IMR-90 (cell line): ENCODE data around the gene CTRL. TPM values are rescaled to one million over a fixed set of nuclear protein-coding genes. Genes with fewer than 3 reads are reported as not detected.
A peak's percentile ranks its signal among the peaks of the same experiment; 100 is the strongest.

Experiments used
- ATAC-seq: fragments of 200-7000 bp; cut with Tn5 transposase; 2 replicates; pipeline ENCODE4 v1.9.1; 2020; ENCODE audit warnings: low read depth, mild to moderate bottlenecking, moderate library complexity
- BruUV-seq: library from RNA; stranded (reverse); fragments of 400-500 nt; replicated peaks from 2 replicates; lab custom pipeline; 2021; lab: Mats Ljungman, UMichigan
- CTCF ChIA-PET: fragments of 300-600 bp; formaldehyde crosslinking; extraction: SDS; loops from one replicate; lab custom pipeline; 2021; ENCODE audit warnings: antibody characterized with exemption; lab: Yijun Ruan, JAX
- POLR2A ChIA-PET: fragments of 300-600 bp; sonication (Branson Sonifier 250); formaldehyde crosslinking; loops from one replicate; lab custom pipeline; 2022; ENCODE audit warnings: antibody characterized with exemption; ENCODE audit not compliant: unreplicated experiment; lab: Charles Lee
- DNase-seq: peaks from one replicate; pipeline ENCODE4 v3.0.0; 2013
- H2AFZ ChIP-seq: replicated peaks from 2 replicates; pipeline ENCODE3; 2013; ENCODE audit warnings: low read length, mild to moderate bottlenecking; ENCODE audit not compliant: poor library complexity
- H2AK5ac ChIP-seq: 2 replicates; pipeline ENCODE4 v1.6.1; 2013; ENCODE audit warnings: low read depth, low read length, inconsistent platforms
- H2AK9ac ChIP-seq: replicated peaks from 2 replicates; pipeline ENCODE3; 2013; ENCODE audit warnings: mild to moderate bottlenecking, low read depth, low read length, moderate library complexity; ENCODE audit not compliant: poor library complexity
- H2BK120ac ChIP-seq: 2 replicates; pipeline ENCODE4 v1.6.1; 2013; ENCODE audit warnings: low read depth, low read length, inconsistent platforms
- H2BK15ac ChIP-seq: 3 replicates; pipeline ENCODE4 v1.6.1; 2013; ENCODE audit warnings: low read depth, low read length, inconsistent platforms
- H2BK20ac ChIP-seq: 2 replicates; pipeline ENCODE4 v1.6.1; 2013; ENCODE audit warnings: low read depth, mild to moderate bottlenecking, inconsistent platforms, low read length, moderate library complexity
- H2BK5ac ChIP-seq: 2 replicates; pipeline ENCODE4 v1.6.1; 2013; ENCODE audit warnings: mild to moderate bottlenecking, low read depth, low read length, inconsistent platforms; ENCODE audit not compliant: poor library complexity, severe bottlenecking
- H3K14ac ChIP-seq: replicated peaks from 2 replicates; pipeline ENCODE4 v1.6.1; 2013; ENCODE audit warnings: low read depth, low read length, inconsistent platforms
- H3K18ac ChIP-seq: 2 replicates; pipeline ENCODE4 v1.6.1; 2013; ENCODE audit warnings: low read depth, low read length, control low read depth
- H3K23ac ChIP-seq: 2 replicates; pipeline ENCODE4 v1.6.1; 2013; ENCODE audit warnings: low read depth, low read length, inconsistent platforms
- H3K27ac ChIP-seq: 2 replicates; pipeline ENCODE4 v1.5.1; 2013; ENCODE audit warnings: mild to moderate bottlenecking, control low read depth, low read length; ENCODE audit not compliant: insufficient read depth
- H3K27me3 ChIP-seq: 2 replicates; pipeline ENCODE4 v1.6.1; 2013; ENCODE audit warnings: low read length; ENCODE audit not compliant: control insufficient read depth, insufficient read depth
- H3K36me3 ChIP-seq: 2 replicates; pipeline ENCODE4 v1.6.1; 2013; ENCODE audit warnings: low read length, mixed read lengths; ENCODE audit not compliant: control insufficient read depth, insufficient read depth
- H3K4ac ChIP-seq: 2 replicates; pipeline ENCODE4 v1.6.1; 2013; ENCODE audit warnings: low read depth, low read length, inconsistent platforms
- H3K4me1 ChIP-seq: 2 replicates; pipeline ENCODE4 v1.6.1; 2013; ENCODE audit warnings: low read length, mixed read lengths; ENCODE audit not compliant: control insufficient read depth, insufficient read depth
- H3K4me2 ChIP-seq: 2 replicates; pipeline ENCODE4 v1.6.1; 2013; ENCODE audit warnings: low read depth, mild to moderate bottlenecking, control low read depth, low read length, moderate library complexity
- H3K4me3 ChIP-seq: 2 replicates; pipeline ENCODE4 v1.5.1; 2013; ENCODE audit warnings: low read depth, mild to moderate bottlenecking, control low read depth, low read length, moderate library complexity; ENCODE audit not compliant: insufficient read depth
- H3K56ac ChIP-seq: 2 replicates; pipeline ENCODE4 v1.6.1; 2013; ENCODE audit warnings: low read length, inconsistent platforms; ENCODE audit not compliant: insufficient read depth; ENCODE audit errors: extremely low read depth
- H3K79me1 ChIP-seq, 2 experiments: 2 replicates each; pipeline ENCODE4 v1.6.1; 2013; ENCODE audit warnings: low read length in 2 of 2, inconsistent platforms in 1 of 2, low read depth in 1 of 2
- H3K9ac ChIP-seq: 2 replicates; pipeline ENCODE4 v1.6.1; 2013; ENCODE audit warnings: low read depth, low read length, control low read depth
- H3K9me1 ChIP-seq: 2 replicates; pipeline ENCODE4 v1.6.1; 2013; ENCODE audit warnings: low read length, inconsistent platforms; ENCODE audit not compliant: insufficient read depth
- H3K9me3 ChIP-seq: 2 replicates; pipeline ENCODE4 v1.6.1; 2013; ENCODE audit warnings: low read length; ENCODE audit not compliant: control insufficient read depth, insufficient read depth
- H4K20me1 ChIP-seq: 2 replicates; pipeline ENCODE4 v1.6.1; 2013; ENCODE audit warnings: low read length, inconsistent platforms; ENCODE audit not compliant: insufficient read depth
- H4K5ac ChIP-seq: 2 replicates; pipeline ENCODE4 v1.6.1; 2013; ENCODE audit warnings: mild to moderate bottlenecking, low read depth, low read length, control low read depth
- H4K8ac ChIP-seq, 2 experiments: 2 replicates each; pipeline ENCODE4 v1.6.1; 2013; ENCODE audit warnings: low read depth in 2 of 2, low read length in 2 of 2, control low read depth in 1 of 2, inconsistent platforms in 1 of 2
- H4K91ac ChIP-seq: 2 replicates; pipeline ENCODE4 v1.6.1; 2013; ENCODE audit warnings: low read depth, low read length, inconsistent platforms; ENCODE audit not compliant: insufficient read depth
- BHLHE40 ChIP-seq: fragments of 150-350 bp; IDR thresholded peaks from 2 replicates; pipeline ENCODE4 v1.6.1; 2016; ENCODE audit warnings: mild to moderate bottlenecking, low read depth, low read length
- CEBPB ChIP-seq: IDR thresholded peaks from 2 replicates; pipeline ENCODE4 v1.6.1; 2012; ENCODE audit warnings: low read depth, low read length, improper control_type of control experiment
- CHD1 ChIP-seq: IDR thresholded peaks from 2 replicates; pipeline ENCODE4 v1.6.1; 2012; ENCODE audit warnings: low read depth, low read length, improper control_type of control experiment
- ELK1 ChIP-seq: fragments of 150-350 bp; IDR thresholded peaks from 2 replicates; pipeline ENCODE4 v1.6.1; 2016; ENCODE audit warnings: low read depth, mild to moderate bottlenecking, low read length, moderate library complexity, borderline replicate concordance
- FOS ChIP-seq: fragments of 150-350 bp; IDR thresholded peaks from 2 replicates; pipeline ENCODE4 v1.6.1; 2016; ENCODE audit warnings: low read depth, low read length
- MAFK ChIP-seq: IDR thresholded peaks from 2 replicates; pipeline ENCODE4 v1.6.1; 2012; ENCODE audit warnings: low read depth, low read length, improper control_type of control experiment
- MAZ ChIP-seq: IDR thresholded peaks from 2 replicates; pipeline ENCODE4 v1.6.1; 2012; ENCODE audit warnings: low read depth, mild to moderate bottlenecking, low read length, improper control_type of control experiment, moderate library complexity, borderline replicate concordance
- POLR2A ChIP-seq: IDR thresholded peaks from 2 replicates; pipeline ENCODE4 v1.6.1; 2012; ENCODE audit warnings: mild to moderate bottlenecking, low read depth, low read length
- RAD21 ChIP-seq: IDR thresholded peaks from 2 replicates; pipeline ENCODE4 v1.6.1; 2012; ENCODE audit warnings: low read length, improper control_type of control experiment
- RFX5 ChIP-seq: IDR thresholded peaks from 2 replicates; pipeline ENCODE4 v1.8.0; 2012; ENCODE audit warnings: low read depth, mild to moderate bottlenecking, low read length, moderate library complexity
- SMC3 ChIP-seq: fragments of 150-350 bp; IDR thresholded peaks from 2 replicates; pipeline ENCODE4 v1.6.1; 2016; ENCODE audit warnings: low read depth, mild to moderate bottlenecking, antibody characterized with exemption, low read length, moderate library complexity
- USF2 ChIP-seq: fragments of 150-350 bp; IDR thresholded peaks from 2 replicates; pipeline ENCODE4 v1.6.1; 2017; ENCODE audit warnings: mild to moderate bottlenecking, antibody characterized with exemption, low read length, low read depth
- WGBS, 2 experiments: methylation state at CpG; one replicate each; pipeline versions ENCODE4 v1.1.5 to v1.1.7; 2013; ENCODE audit warnings: missing lambda C conversion rate in 2 of 2; ENCODE audit not compliant: insufficient read length in 1 of 2; ENCODE audit errors: extremely low coverage in 2 of 2; 5-methylcytosine and 5-hydroxymethylcytosine counted together
- dilution Hi-C: fragments of 300-500 bp; cut with HindIII; formaldehyde crosslinking; loops from one replicate; pipeline ENCODE4 v1.14.3; 2018; ENCODE audit warnings: low sequenced_read_pairs; ENCODE audit not compliant: unreplicated experiment
- in situ Hi-C: fragments of 300-500 bp; cut with MboI; formaldehyde crosslinking; loops from 3 replicates; pipeline ENCODE4 v1.14.3; 2019; ENCODE audit warnings: low sequenced_read_pairs, inconsistent platforms, mixed read lengths
- intact Hi-C: fragments of 100-400 bp; cut with micrococcal nuclease; formaldehyde crosslinking; loops from 2 replicates; pipeline ENCODE4 v1.10.0; 2022
- polyA plus RNA-seq, 3 experiments: library from polyadenylated mRNA; depleted of rRNA; stranded (reverse); fragments of >200 nt; gene quantifications; 2 replicates each; pipeline ENCODE4 v1.2.3, GENCODE V29; 2012; ENCODE audit warnings: low replicate concordance in 1 of 3
- total RNA-seq: library from RNA; depleted of rRNA; stranded (reverse); fragments of >200 nt; gene quantifications from 2 replicates; pipeline ENCODE4 v1.2.3, GENCODE V29; 2012
- TF ChIP-seq, protein P1 (sequence below): conservative IDR thresholded peaks from 2 replicates; pipeline ENCODE4 v1.5.1; 2012; ENCODE audit warnings: mild to moderate bottlenecking, low read depth, low read length, improper control_type of control experiment

CTRL gene
- total and polyA plus RNA-seq, 2 of the 4 experiments (the other 2 are of a cell fraction), result 0.18 to 1.1 TPM

- H3K9me3 ChIP-seq, result no peaks in the 10 kb centered on the region
- H3K27ac ChIP-seq, result peak overlapping the region; percentile 60
- H4K5ac ChIP-seq, result peak overlapping the region; percentile 84
- peak overlapping the region; percentile 42; the same call in 1 of the 2 replicates for H2AK5ac ChIP-seq
- H3K4ac ChIP-seq, result peak overlapping the region; percentile 61
- H3K27me3 ChIP-seq, result no peaks in the 10 kb centered on the region
- H3K4me2 ChIP-seq, result peak overlapping the region; percentile 88
- no peak overlapping the region for H2BK20ac ChIP-seq
- POLR2A ChIA-PET, result no interaction called here
- H3K4me1 ChIP-seq, result peaks cover 25% of the 10 kb centered on the region
- H2AFZ ChIP-seq, result peak overlapping the region; percentile 96
- intact Hi-C loops (loop anchor here (10.0 kb wide), 1 partner anchor 255 kb away; no protein-coding TSS in a partner anchor), dilution Hi-C loops (no loop called here), in situ Hi-C loops (no loop called here)
- H3K56ac ChIP-seq, result no peak overlapping the region
- peak overlapping the region; percentile 95; the same call in 1 of the 3 replicates for H2BK15ac ChIP-seq
- H2BK120ac ChIP-seq, result peak overlapping the region; percentile 35
- peaks cover 8% of the 10 kb centered on the region for H3K36me3 ChIP-seq
- peaks cover 27% of the 10 kb centered on the region for H3K9me1 ChIP-seq
- peak overlapping the region; percentile 91 for H2AK9ac ChIP-seq
- BruUV-seq, result no TSS peak
- no peak for DNase-seq
- peak overlapping the region; percentile 38 for H3K18ac ChIP-seq
- CTCF ChIA-PET, result no interaction called here
- no peak for TF ChIP-seq MAZ
- no peak for TF ChIP-seq RAD21
- TF ChIP-seq RFX5, result no peak
- no peak for TF ChIP-seq CEBPB
- TF ChIP-seq USF2, result no peak
- no peak for TF ChIP-seq ELK1
- no peak for TF ChIP-seq FOS
- no peak for TF ChIP-seq CHD1
- TF ChIP-seq MAFK, result no peak
- no peak for TF ChIP-seq SMC3
- TF ChIP-seq POLR2A, result no peak
- TF ChIP-seq, protein P1, sequence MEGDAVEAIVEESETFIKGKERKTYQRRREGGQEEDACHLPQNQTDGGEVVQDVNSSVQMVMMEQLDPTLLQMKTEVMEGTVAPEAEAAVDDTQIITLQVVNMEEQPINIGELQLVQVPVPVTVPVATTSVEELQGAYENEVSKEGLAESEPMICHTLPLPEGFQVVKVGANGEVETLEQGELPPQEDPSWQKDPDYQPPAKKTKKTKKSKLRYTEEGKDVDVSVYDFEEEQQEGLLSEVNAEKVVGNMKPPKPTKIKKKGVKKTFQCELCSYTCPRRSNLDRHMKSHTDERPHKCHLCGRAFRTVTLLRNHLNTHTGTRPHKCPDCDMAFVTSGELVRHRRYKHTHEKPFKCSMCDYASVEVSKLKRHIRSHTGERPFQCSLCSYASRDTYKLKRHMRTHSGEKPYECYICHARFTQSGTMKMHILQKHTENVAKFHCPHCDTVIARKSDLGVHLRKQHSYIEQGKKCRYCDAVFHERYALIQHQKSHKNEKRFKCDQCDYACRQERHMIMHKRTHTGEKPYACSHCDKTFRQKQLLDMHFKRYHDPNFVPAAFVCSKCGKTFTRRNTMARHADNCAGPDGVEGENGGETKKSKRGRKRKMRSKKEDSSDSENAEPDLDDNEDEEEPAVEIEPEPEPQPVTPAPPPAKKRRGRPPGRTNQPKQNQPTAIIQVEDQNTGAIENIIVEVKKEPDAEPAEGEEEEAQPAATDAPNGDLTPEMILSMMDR, result no peak
- TF ChIP-seq BHLHE40, result no peak
- H3K14ac ChIP-seq, result peak overlapping the region; percentile 39; the same call in 1 of the 2 replicates
- 61% methylated on average over 17 of the region's 40 CpGs; no CpG with 5 or more reads in 1 of the 2 experiments for WGBS, 2 experiments
- peak overlapping the region; percentile 9 for H2BK5ac ChIP-seq
- no peak; the same call in 1 of the 2 replicates for ATAC-seq
- peaks cover 11 to 38% of the 10 kb centered on the region in 2 experiments for H3K79me1 ChIP-seq
- no peak overlapping the region for H3K23ac ChIP-seq
- peak overlapping the region; percentile 100 for H3K4me3 ChIP-seq
- peak overlapping the region; percentile 93 to 96 for H4K8ac ChIP-seq
- H4K20me1 ChIP-seq, result peaks cover 33% of the 10 kb centered on the region
- peak overlapping the region; percentile 43 for H3K9ac ChIP-seq
- peak overlapping the region; percentile 69; the same call in 1 of the 2 replicates for H4K91ac ChIP-seq
Observed at GRCh38 chr16:67969254-67970039, 37.8 kb upstream of the CTRL start.
